Neural crest cell (in vitro differentiated cells): Measurements from ENCODE around the gene RNLS. TPM values are rescaled to one million over a fixed set of nuclear protein-coding genes. Genes with fewer than 3 reads are reported as not detected.
A peak's percentile ranks its signal among the peaks of the same experiment; 100 is the strongest.

ENCODE experiments used
- DNase-seq: peaks from one replicate; pipeline ENCODE4 v3.0.0; 2021; ENCODE audit warnings: low read depth, mixed read lengths, low spot score
- H3K27ac Mint-ChIP-seq: one replicate; pipeline ENCODE4 v1.8.0; 2021; ENCODE audit warnings: mild to moderate bottlenecking, mixed read lengths; ENCODE audit not compliant: unreplicated experiment
- H3K27me3 Mint-ChIP-seq: 2 replicates; pipeline ENCODE4 v1.8.0; 2021; ENCODE audit warnings: low read depth, mild to moderate bottlenecking, mixed read lengths
- H3K36me3 Mint-ChIP-seq: 2 replicates; pipeline ENCODE4 v1.8.0; 2021; ENCODE audit warnings: low read depth, mild to moderate bottlenecking, mixed read lengths
- H3K4me1 Mint-ChIP-seq: 2 replicates; pipeline ENCODE4 v1.8.0; 2021; ENCODE audit warnings: mixed read lengths
- H3K4me3 Mint-ChIP-seq: one replicate; pipeline ENCODE4 v1.8.0; 2021; ENCODE audit warnings: mild to moderate bottlenecking, mixed read lengths
- H3K9me3 Mint-ChIP-seq: 2 replicates; pipeline ENCODE4 v1.8.0; 2021; ENCODE audit warnings: mixed read lengths
- total RNA-seq: library from RNA; stranded (reverse); gene quantifications from 2 replicates; pipeline ENCODE4 v1.2.1, GENCODE V29; 2021
- TF ChIP-seq, protein P1 (sequence below): fragments of 200-600 bp; sonication (generic); conservative IDR thresholded peaks from 2 replicates; pipeline ENCODE4 v1.5.0; 2021; ENCODE audit warnings: antibody characterized with exemption, mild to moderate bottlenecking

Gene RNLS
- total RNA-seq, 1 donor from 2014 or later: 3.3 TPM

DNA sequence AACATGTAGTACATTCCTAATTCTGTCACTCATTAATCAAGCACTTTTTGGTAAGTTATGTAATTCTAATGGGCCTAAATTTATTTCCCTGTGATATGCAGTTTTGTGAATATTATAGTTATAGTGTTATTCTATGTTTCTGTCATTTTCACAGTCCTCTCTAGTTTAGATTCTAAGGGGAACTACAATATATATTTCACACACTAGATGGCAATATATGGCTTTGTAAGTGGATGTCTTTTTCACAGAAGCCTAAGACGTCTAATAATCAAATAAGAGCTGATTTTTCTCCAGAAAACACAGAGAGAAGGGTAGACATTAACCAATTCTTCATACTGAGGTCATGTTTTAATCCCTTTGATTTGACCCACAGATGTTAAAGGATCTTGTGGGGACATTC lies 18.0 kb downstream of the RNLS start:
- DNase-seq: no peak
- no peaks in the 10 kb centered on the region for H3K36me3 Mint-ChIP-seq
- H3K4me1 Mint-ChIP-seq: no peaks in the 10 kb centered on the region
- H3K4me3 Mint-ChIP-seq: no peak overlapping the region
- H3K27ac Mint-ChIP-seq: no peak overlapping the region
- peaks cover 6% of the 10 kb centered on the region for H3K27me3 Mint-ChIP-seq
- TF ChIP-seq, protein P1, sequence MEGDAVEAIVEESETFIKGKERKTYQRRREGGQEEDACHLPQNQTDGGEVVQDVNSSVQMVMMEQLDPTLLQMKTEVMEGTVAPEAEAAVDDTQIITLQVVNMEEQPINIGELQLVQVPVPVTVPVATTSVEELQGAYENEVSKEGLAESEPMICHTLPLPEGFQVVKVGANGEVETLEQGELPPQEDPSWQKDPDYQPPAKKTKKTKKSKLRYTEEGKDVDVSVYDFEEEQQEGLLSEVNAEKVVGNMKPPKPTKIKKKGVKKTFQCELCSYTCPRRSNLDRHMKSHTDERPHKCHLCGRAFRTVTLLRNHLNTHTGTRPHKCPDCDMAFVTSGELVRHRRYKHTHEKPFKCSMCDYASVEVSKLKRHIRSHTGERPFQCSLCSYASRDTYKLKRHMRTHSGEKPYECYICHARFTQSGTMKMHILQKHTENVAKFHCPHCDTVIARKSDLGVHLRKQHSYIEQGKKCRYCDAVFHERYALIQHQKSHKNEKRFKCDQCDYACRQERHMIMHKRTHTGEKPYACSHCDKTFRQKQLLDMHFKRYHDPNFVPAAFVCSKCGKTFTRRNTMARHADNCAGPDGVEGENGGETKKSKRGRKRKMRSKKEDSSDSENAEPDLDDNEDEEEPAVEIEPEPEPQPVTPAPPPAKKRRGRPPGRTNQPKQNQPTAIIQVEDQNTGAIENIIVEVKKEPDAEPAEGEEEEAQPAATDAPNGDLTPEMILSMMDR: peak; percentile 66
- H3K9me3 Mint-ChIP-seq: no peaks in the 10 kb centered on the region

DNA sequence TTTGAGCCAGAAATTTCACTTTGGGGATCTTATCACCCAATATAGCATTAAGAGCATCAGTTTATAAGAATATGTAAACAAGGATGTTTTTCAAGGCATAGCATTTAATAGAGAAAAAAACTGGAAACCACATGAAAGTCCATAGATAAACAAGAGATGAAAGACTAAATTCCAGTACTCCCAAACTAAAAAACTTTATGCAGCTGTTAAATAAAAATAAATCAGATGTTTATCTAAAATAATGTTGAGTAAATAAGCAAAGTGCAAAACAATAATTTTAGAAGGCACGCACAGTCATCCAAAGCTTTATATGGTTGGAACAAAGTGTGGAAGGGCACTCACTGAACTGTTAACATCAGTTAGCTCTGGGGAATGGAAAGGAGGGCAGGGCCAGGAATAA lies 21.0 kb downstream of the RNLS start:
- TF ChIP-seq, protein P1: no peak
- H3K36me3 Mint-ChIP-seq: no peaks in the 10 kb centered on the region
- no peak for DNase-seq
- H3K9me3 Mint-ChIP-seq: no peaks in the 10 kb centered on the region
- H3K4me1 Mint-ChIP-seq: no peaks in the 10 kb centered on the region
- H3K27me3 Mint-ChIP-seq: peaks cover 6% of the 10 kb centered on the region
- no peak overlapping the region for H3K27ac Mint-ChIP-seq
- no peak overlapping the region for H3K4me3 Mint-ChIP-seq

DNA sequence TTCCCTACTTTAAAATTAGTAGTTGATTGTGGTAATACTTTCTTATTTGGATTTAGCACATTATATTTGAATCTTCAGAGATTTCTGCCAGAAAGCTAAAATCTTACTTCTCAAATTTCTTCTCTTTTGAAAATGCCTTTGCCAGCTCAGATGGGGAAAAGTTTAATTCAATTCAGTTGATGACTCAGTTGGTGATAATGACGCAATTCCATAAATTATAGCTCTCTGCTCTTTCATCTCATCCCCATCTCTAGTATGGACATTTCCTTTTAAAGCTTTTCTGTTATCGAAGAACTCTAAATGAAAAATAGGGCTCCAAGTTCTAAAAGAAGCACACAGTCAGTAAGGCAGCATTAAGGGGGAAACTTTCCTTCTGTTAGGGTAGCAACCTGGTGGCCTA lies 25.5 kb downstream of the RNLS start:
- Mint-ChIP-seq H3K4me3 (no peak overlapping the region), H3K27ac (no peak overlapping the region), H3K36me3 (no peaks in the 10 kb centered on the region), H3K27me3 (peaks cover 4% of the 10 kb centered on the region), H3K9me3 (no peaks in the 10 kb centered on the region), H3K4me1 (no peaks in the 10 kb centered on the region)
- TF ChIP-seq, protein P1: no peak
- no peak for DNase-seq

DNA sequence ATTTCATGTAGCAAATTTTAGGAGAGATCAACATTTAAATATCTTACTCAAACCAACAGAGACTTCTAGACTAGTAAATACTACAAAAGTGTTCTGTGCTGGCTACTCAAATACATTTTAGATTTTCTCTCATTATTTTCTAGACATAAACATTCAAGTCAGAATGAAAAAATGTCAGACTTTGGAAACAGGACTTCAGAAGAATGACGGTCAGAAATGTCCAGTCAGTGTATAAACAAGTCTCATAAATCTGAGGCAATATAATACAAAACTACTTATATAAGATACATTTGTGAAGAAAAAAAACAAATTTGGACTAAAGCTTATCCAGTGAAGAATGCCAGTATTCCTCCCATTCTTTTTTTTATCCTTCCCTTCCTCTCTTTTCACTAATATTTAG lies 25.9 kb downstream of the RNLS start:
- no peaks in the 10 kb centered on the region for H3K9me3 Mint-ChIP-seq
- H3K4me3 Mint-ChIP-seq: no peak overlapping the region
- H3K27me3 Mint-ChIP-seq: peaks cover under 1% of the 10 kb centered on the region
- DNase-seq: no peak
- no peaks in the 10 kb centered on the region for H3K36me3 Mint-ChIP-seq
- H3K27ac Mint-ChIP-seq: no peak overlapping the region
- H3K4me1 Mint-ChIP-seq: no peaks in the 10 kb centered on the region
- TF ChIP-seq, protein P1: no peak

DNA sequence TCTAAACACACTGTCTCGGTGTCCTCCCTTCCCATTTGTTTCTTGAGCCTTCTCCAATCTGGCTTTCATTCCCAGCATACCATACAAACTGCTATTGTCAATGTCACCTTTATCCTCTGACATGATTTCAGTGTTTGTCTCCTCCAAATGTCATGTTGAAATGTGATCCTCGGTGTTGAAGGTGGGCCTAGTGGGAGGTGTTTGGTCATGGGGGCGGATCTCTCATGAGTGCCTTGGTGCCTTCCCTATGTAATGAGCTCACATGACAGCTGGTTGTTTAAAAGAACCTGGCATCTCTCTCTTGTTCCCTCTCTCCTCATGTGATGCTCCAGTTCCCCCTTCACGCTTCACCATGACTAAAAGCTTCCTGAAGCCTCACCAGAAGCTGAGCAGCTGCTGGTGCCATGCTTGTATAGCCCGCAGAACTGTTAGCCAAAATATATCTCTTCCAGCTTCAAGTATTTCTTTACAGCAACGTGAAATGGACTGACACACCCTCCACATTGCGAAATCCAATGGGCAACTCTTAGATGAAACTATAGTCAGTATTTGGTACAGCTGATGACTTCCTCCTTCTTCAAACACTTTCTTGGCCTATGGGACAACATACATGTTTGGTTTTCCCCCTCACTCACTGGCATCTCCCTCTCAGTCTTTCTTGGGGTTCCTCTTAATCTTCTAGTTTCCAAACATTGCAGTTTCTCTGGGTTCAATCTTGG lies 27.8 kb downstream of the RNLS start:
- Mint-ChIP-seq H3K4me1 (no peaks in the 10 kb centered on the region), H3K9me3 (no peaks in the 10 kb centered on the region), H3K36me3 (no peaks in the 10 kb centered on the region), H3K27ac (no peak overlapping the region), H3K27me3 (no peaks in the 10 kb centered on the region), H3K4me3 (no peak overlapping the region)
- TF ChIP-seq, protein P1: no peak
- no peak for DNase-seq
